GF-D8 (cell line): ENCODE measurements around the gene ZNF335.
A peak's percentile ranks its signal among the peaks of the same experiment; 100 is the strongest.

Experiments
- DNase-seq: peaks from one replicate; lab custom pipeline; 2025; lab: John Stamatoyannopoulos, UW

ZNF335 gene, protein sequence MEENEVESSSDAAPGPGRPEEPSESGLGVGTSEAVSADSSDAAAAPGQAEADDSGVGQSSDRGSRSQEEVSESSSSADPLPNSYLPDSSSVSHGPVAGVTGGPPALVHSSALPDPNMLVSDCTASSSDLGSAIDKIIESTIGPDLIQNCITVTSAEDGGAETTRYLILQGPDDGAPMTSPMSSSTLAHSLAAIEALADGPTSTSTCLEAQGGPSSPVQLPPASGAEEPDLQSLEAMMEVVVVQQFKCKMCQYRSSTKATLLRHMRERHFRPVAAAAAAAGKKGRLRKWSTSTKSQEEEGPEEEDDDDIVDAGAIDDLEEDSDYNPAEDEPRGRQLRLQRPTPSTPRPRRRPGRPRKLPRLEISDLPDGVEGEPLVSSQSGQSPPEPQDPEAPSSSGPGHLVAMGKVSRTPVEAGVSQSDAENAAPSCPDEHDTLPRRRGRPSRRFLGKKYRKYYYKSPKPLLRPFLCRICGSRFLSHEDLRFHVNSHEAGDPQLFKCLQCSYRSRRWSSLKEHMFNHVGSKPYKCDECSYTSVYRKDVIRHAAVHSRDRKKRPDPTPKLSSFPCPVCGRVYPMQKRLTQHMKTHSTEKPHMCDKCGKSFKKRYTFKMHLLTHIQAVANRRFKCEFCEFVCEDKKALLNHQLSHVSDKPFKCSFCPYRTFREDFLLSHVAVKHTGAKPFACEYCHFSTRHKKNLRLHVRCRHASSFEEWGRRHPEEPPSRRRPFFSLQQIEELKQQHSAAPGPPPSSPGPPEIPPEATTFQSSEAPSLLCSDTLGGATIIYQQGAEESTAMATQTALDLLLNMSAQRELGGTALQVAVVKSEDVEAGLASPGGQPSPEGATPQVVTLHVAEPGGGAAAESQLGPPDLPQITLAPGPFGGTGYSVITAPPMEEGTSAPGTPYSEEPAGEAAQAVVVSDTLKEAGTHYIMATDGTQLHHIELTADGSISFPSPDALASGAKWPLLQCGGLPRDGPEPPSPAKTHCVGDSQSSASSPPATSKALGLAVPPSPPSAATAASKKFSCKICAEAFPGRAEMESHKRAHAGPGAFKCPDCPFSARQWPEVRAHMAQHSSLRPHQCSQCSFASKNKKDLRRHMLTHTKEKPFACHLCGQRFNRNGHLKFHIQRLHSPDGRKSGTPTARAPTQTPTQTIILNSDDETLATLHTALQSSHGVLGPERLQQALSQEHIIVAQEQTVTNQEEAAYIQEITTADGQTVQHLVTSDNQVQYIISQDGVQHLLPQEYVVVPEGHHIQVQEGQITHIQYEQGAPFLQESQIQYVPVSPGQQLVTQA (N-terminal part only)

DNA sequence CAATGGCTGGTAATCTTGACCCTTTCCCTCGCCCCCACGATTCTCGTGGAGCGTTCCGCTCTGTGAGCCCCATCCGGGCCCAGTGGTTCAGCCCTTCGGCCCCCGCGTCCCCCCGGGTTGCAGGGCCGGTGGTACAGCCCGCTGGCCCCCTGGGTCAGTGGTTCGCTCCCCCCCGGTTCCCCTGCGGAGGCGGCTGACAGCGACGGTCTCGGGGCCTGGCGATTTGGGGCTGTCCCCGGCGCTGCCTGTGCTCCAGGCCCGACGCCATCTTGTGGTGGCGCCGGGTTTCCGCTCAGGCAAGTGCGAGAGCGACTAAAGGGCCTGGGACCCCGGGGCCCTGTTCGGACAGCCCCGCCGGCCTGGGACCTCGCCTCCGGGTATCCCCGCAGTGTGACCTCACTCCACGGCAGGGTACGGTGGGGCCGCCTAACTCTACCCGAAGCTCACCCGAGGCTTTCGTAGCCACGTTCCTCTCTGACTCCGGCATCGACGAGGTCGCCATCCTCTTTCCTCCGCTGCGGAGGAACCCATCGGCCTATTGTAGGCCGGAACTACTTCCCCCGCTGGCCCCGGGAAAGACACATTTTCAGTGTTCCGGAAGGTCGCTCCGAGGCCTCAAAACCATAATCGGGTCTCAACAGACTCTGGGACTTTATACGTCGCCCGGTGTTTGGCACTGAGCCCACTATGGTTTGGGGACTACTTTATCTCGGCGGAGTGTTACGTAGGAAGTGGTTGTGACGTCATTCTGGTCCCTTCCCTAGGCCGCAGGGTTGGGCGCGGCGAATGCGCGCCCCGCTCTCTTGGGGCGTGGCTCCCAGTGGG lies at the start of gene ZNF335:
Gene ZNF335 (minus strand): TSS at position 529 of the 825 bp plus-strand sequence. CDS start 793 bp downstream, outside the sequence.
- peak; percentile 81 for DNase-seq

DNA sequence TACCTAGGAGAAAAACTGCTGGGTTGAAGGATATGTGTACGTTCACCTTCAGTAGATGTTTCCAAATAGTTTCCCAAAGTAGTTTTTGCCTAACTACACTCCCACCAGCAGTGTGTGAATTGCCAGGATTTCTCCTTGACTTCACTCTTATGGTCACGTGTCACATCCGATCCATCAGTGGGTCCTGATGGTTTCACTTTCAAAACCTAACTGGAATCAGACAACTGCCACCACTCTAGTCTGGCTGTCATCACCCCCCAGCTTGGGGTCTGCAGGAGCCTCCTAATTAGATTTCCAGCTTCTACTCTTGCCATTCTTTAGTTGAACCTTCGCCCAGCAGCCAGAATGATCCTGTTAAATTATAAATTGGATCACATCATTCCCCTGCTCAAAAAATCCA lies 48.6 kb upstream of the ZNF335 start:
- no peak for DNase-seq

DNA sequence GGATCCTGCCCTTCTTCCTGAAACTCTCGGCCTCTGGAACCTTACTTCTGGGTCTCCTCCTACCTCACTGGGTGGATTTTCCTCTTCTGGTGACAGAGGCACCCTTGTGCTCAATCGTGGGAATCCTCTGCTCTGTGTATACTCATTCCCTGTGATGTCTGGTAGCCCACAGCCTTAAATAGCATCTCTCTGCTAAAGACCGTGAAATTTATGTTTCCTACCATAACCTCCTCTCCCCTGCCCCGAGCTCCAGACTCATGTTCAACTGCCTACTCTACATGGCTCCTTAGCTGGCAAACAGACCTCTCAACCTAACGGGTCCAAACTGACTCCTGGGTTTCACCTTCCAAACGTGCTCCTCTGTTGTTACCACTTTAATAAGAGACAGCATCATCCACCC lies 46.6 kb upstream of the ZNF335 start:
- no peak for DNase-seq

DNA sequence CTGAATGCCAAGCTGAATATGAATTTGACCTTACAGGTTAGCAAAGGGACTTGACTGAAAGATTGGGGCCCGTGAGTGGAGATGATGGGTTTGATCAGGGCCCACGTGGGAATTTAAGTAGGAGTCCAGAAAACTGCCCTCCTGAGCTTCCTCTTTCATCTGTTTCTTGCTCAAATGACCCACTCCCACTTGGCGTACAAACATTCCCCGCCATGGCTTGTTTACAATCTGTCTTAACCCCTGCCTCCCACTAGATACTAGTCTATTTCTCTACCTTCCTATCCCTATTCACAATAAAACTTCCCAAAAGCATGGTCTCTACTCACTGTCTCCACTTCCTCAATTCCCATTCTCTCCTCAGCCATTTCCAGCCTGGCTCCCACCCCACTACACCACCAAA lies 46.1 kb upstream of the ZNF335 start:
- DNase-seq: no peak

DNA sequence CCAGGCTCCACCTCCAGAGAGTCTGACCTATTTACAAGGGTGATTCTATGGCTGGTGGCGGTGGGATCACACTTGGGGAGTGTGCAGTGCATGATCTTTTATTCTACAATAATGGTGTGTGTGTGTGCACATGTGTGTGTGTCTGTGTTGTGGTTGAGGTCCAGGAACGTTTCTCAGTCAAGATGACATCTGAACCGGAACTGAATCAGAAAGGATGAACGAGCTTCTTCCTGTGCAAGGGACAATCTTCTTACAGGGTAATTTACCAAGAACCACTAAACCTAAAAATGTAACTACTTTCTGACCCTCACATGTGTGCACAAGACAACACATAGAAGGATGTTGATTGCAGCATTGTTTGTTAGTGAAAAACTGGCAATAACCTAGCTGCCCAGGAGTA lies 45.3 kb upstream of the ZNF335 start:
- DNase-seq: no peak

DNA sequence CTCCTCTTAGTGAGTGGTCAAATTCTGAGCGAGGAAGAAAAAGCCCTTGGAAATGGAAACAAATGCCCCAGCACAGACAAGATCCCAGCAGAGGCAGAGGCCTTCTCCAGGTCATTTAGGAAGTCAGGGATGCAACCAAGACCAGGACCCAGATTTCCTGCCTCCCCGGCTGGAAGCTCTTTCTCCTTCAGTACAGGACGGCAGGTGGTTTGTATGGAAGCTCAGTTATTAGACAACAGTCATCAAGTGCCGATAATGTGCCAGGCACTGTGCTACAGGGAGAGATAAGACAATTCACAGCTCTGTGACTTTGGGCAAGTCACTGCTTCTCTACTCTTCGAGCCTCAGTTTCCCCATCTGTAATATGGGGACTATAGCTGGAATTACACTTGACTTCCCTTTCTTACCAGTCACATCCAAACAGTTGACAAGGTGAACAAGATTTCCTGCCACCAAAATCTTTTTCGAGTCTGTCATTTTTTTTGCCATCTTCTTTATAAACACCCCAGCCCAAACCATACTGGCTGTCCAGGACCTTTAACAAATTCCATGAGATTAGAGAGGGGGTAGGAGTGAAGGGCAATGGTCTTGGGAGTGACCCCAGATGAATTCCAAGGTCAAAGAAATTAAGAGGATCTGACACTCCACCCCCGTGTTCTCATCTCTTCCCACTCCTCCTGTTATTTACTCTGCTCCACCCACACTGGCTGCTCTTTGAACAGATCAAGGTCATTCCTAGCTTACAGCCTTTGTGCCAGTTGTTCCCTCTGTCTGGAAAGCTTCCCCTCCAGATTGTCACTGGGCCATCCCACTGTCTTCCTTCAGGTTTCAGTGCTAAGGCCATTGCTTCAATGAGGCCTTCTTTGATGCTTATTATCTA lies 42.8 kb upstream of the ZNF335 start:
- no peak for DNase-seq

DNA sequence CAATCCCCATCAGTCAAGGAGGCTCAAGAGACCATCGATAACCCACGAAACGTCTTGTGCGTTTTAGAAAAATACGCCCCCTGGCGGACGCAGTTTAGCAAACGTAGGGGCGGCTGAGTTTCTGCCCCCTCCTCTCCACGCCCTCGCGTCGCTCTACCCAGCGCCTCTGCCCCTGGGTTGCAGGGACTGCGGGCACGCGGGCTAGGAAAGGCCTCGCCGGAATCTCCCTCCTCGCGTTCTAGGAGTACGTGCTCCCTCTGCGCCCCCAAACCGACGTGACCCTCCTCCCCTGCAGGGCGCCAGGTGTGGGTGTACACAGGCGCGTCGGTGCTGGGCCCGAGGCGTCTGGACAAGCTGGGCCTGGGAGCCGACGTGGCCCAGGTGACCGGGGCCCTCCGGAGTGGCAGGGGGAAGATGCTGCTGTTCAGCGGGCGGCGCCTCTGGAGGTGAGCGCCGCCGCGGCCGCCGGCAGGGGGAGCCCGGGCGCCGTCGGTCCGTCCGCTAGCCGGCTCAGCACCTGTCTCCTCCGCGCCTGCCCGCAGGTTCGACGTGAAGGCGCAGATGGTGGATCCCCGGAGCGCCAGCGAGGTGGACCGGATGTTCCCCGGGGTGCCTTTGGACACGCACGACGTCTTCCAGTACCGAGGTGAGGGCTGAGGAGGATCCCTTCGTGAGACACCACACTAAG lies 42.0 kb upstream of the ZNF335 start:
- DNase-seq: no peak

DNA sequence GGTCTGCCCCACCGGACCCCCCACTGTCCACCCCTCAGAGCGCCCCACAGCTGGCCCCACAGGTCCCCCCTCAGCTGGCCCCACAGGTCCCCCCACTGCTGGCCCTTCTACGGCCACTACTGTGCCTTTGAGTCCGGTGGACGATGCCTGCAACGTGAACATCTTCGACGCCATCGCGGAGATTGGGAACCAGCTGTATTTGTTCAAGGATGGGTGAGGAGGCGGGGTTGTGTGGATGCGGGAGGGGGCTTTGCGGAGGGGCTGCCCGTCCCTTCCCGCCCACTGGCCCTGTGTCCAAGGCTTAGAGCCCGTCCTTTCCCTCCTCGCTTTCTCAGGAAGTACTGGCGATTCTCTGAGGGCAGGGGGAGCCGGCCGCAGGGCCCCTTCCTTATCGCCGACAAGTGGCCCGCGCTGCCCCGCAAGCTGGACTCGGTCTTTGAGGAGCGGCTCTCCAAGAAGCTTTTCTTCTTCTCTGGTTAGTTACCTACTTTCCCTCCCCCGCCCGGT lies 41.4 kb upstream of the ZNF335 start:
- no peak for DNase-seq

DNA sequence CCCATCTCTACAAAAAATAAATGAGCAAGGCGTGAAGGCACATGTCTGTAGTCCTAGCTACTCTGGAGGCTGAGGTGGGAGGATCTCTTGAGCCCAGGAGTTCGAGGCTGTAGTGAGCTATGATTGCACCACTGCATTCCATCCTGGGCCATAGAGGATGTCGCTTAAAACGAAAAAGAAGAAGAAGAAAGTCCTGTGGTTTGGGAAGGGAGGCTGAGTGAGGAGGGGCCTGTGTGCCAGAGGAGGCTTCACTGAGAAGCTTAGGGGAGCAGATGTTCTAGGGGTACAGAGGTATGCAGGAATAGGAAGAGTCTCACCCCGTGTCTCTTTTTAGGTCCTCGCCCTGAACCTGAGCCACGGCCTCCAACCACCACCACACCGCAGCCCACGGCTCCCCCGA lies 40.9 kb upstream of the ZNF335 start:
- no peak for DNase-seq

DNA sequence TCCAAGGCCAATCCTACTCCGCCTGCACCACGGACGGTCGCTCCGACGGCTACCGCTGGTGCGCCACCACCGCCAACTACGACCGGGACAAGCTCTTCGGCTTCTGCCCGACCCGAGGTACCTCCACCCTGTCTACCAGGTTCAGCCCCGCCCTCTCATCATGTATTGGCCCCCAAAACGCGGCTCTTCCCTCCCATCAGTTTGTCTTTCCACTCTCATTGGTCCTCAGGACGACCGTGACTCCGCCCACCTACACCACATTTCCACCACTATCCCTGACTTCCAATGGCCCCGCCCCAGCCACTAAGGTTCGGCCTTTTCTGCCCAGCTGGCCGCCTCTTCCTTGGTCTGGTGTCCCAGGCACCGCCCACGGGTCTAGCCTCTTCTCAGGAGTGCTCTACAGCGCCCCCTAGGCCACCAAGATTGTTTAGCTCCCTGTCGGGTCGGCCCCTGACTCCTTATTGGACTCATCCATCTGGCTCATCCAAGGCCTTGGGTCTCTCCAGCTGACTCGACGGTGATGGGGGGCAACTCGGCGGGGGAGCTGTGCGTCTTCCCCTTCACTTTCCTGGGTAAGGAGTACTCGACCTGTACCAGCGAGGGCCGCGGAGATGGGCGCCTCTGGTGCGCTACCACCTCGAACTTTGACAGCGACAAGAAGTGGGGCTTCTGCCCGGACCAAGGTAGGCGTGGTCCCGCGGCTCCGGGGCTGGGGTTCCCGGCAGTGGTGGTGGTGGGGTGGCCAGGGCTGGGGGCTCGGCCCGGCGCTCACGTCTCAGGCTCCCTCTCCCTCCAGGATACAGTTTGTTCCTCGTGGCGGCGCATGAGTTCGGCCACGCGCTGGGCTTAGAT lies 39.9 kb upstream of the ZNF335 start:
- no peak for DNase-seq

DNA sequence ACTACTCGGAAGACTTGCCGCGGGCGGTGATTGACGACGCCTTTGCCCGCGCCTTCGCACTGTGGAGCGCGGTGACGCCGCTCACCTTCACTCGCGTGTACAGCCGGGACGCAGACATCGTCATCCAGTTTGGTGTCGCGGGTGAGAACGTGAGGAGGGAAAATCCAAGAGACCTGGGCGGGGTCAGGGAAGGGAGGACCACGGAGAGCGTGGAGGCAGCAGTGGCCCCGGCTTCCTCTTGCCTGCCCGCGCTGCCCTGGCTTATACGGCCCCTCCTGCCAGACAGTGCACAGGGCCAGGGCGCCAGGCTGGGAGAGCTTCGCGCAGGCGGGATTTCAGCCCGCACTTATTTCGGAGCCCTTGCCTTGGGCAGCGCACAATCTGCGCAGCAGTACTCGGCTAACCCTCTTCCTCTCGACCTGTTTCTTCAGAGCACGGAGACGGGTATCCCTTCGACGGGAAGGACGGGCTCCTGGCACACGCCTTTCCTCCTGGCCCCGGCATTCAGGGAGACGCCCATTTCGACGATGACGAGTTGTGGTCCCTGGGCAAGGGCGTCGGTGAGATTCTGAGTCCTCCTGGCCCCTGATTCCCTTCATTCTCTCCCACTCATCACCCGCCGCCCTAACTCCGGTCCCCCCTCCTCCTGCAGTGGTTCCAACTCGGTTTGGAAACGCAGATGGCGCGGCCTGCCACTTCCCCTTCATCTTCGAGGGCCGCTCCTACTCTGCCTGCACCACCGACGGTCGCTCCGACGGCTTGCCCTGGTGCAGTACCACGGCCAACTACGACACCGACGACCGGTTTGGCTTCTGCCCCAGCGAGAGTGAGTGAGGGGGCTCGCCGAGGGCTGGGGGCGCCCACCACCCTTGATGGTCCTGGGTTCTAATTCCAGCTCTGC lies 38.7 kb upstream of the ZNF335 start:
- no peak for DNase-seq

DNA sequence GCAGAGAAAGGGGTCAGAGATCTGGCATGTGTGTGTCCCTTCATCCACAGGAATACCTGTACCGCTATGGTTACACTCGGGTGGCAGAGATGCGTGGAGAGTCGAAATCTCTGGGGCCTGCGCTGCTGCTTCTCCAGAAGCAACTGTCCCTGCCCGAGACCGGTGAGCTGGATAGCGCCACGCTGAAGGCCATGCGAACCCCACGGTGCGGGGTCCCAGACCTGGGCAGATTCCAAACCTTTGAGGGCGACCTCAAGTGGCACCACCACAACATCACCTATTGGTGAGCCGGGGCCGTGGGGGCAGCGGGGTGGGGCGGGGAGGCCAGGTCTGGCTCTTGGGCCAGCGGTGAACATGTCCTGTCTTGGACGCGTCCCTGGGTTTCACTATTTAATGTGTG lies 37.8 kb upstream of the ZNF335 start:
- no peak for DNase-seq

DNA sequence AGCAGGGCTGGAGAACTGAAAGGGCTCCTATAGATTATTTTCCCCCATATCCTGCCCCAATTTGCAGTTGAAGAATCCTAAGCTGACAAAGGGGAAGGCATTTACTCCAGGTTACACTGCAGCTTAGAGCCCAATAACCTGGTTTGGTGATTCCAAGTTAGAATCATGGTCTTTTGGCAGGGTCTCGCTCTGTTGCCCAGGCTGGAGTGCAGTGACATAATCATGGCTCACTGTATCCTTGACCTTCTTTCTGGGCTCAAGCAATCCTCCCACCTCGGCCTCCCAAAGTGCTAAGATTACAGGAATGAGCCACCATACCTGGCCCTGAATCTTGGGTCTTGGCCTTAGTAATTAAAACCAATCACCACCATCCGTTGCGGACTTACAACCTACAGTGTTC lies 35.7 kb upstream of the ZNF335 start:
- no peak for DNase-seq

DNA sequence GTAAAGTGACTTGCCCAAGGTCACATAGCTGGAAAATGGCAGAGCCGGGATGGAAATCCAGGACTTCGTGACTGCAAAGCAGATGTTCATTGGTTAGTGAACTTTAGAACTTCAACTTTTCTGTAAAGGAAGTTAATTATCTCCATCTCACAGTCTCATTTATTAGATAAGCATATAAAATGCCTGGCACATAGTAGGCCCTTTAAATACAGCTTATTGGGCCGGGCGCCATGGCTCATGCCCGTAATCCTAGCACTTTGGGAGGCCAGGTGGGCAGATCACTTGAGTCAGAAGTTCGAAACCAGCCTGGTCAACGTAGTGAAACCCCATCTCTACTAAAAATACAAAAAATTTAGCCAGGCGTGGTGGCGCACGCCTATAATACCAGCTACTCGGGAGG lies 35.0 kb upstream of the ZNF335 start:
- no peak for DNase-seq

DNA sequence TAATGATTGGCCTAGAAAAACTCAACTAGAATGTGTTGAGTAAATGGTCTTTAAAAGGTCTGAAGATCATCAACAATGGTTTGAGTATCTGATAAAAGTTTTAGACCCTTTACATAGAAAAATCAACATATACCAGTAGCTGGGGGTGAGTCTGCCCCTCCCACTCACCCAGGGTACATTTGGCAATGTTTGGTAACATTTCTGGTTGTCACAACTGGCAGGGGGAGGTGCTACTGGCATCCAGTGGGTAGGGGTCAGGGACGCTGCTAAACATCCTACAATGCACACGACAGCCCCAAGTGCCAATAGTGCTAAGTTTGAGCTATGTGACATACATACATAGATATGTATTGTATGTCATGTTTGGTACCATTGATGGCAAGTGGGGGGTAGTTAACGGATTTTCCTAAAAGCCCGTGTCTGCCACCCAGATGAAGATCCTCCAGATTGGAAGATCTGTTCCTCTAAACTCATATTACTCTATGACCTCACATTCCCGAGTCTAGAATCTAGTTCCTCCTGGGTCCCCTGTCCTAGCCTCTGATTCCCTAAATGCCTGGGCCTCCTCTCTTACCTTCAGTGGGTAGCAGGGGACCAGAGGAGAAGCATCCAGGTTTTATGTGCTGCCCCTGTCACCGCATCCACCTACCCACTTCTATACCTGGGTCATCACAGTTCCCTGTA lies 34.2 kb upstream of the ZNF335 start:
- DNase-seq: no peak

DNA sequence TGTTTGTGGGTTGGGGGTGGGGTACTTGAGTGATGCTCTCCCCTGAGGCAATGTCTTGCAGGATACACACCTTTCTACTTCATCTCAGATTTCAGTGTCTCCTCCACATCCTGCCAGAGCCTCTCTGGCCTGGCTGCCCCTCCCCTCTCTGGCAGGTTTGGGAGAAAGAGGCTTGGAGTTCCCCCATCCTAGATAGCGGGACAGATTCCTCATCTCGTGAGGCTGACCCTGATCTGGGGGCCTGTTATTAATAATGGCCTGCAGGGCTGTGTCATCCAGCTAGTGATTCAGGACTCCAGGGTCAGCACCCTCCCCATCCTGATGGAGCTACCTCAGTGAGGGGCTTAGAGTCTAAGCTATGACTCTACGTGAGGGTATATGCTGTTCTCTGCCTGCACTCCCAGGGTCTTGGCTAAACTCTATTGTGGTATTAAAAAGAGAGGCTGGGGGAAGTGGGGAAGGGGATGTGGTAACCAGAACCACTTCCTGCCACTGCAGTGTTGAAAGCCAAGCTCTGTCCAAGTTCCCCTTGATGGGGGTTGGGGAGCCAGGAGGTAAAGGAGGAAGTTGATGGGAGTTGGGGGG lies 33.0 kb upstream of the ZNF335 start:
- DNase-seq: peak; percentile 86

DNA sequence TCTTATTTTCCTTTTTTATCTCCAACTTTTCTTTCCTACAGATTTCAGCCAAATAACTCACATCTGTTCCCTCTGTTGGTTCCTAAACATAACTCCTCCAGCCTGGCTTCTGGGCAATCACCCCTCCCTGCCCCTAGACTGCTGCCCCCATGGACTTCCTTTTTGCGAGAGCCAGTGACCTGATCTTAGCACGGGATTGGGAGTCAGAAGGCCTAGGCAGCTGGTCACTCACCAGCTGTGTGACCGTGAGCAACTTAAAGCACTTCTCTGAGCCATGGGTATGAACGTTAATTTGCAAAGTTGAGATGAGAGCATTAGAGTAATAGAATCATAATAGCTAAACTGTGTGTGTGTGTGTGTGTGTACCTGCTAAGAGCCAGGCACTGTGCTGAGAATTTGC lies 32.2 kb upstream of the ZNF335 start:
- DNase-seq: no peak
